Stimulated activated naive B cell treated with anti-CD40 and anti-IgM and Interleukin-4, amounts not matched to agents 10 μg/mL and 1 μg/mL and 100 μg/mL, for 72 hours (primary cell): ENCODE results near the gene ABI3BP.

Experiments used
- ATAC-seq, 2 donors: fragments of 150-1000 bp; cut with Tn5 transposase; replicated peaks; 2 replicates each; pipeline ENCODE4 v1.10.0; 2021; ENCODE audit warnings: moderate library complexity in 1 of 2
- DNase-seq: peaks from one replicate; pipeline ENCODE4 v3.0.0; 2021
- H3K27ac Mint-ChIP-seq: one replicate; pipeline ENCODE4 v1.8.0; 2022; ENCODE audit warnings: mild to moderate bottlenecking, mixed read lengths
- H3K27me3 Mint-ChIP-seq, 2 donors: one replicate each; pipeline ENCODE4 v1.8.0; 2022; ENCODE audit warnings: mixed read lengths in 2 of 2
- H3K36me3 Mint-ChIP-seq, 2 donors: one replicate each; pipeline ENCODE4 v1.8.0; 2022; ENCODE audit warnings: mixed read lengths in 2 of 2, mild to moderate bottlenecking in 1 of 2
- H3K4me1 Mint-ChIP-seq, 2 donors: one replicate each; pipeline ENCODE4 v1.8.0; 2022; ENCODE audit warnings: mixed read lengths in 2 of 2, mild to moderate bottlenecking in 1 of 2
- H3K4me3 Mint-ChIP-seq, 2 donors: one replicate each; pipeline ENCODE4 v1.8.0; 2022; ENCODE audit warnings: mild to moderate bottlenecking in 2 of 2, mixed read lengths in 2 of 2, moderate library complexity in 1 of 2
- H3K9me3 Mint-ChIP-seq, 2 donors: one replicate each; pipeline ENCODE4 v1.8.0; 2022; ENCODE audit warnings: mixed read lengths in 2 of 2, mild to moderate bottlenecking in 1 of 2

ABI3BP gene

GRCh38 chr3:100783619-100784018 is 209.6 kb downstream of the ABI3BP start:
- no peak for ATAC-seq
- DNase-seq, result no peak
- no peak overlapping the region for H3K27ac Mint-ChIP-seq

DNA sequence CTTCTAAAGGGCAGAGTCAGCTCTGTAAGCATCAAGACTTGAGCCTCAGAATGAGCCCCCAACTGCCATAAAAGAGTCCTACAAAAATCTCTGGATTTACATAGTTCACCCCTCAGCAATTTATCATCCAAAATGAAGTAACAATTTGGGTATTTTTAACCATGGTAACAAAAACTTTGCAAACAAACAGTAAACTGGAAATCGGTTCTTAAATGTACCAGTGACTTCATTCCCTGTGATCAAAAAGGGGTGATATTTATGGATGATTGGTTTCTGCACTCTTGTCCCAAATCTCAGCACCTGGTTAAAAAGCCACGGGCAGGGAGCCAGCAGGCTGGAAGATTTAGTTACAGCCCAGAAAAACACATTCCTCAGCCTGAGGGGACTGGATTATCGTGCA is 210.3 kb downstream of the ABI3BP start:
- Mint-ChIP-seq H3K4me1 (no peaks in the 10 kb centered on the region), H3K9me3 (peaks cover 3 to 4% of the 10 kb centered on the region in 2 donors), H3K36me3 (no peaks in the 10 kb centered on the region), H3K27me3 (no peaks in the 10 kb centered on the region), H3K4me3 (no peak overlapping the region), H3K27ac (no peak overlapping the region)
- DNase-seq (no peak), ATAC-seq (no peak)

More at GRCh38 chr3:100783619-100784018, 209.6 kb downstream of the ABI3BP start:
- Mint-ChIP-seq H3K4me3 (no peak overlapping the region), H3K36me3 (no peaks in the 10 kb centered on the region), H3K4me1 (no peaks in the 10 kb centered on the region), H3K9me3 (peaks cover 3 to 4% of the 10 kb centered on the region in 2 donors), H3K27me3 (no peaks in the 10 kb centered on the region)

DNA sequence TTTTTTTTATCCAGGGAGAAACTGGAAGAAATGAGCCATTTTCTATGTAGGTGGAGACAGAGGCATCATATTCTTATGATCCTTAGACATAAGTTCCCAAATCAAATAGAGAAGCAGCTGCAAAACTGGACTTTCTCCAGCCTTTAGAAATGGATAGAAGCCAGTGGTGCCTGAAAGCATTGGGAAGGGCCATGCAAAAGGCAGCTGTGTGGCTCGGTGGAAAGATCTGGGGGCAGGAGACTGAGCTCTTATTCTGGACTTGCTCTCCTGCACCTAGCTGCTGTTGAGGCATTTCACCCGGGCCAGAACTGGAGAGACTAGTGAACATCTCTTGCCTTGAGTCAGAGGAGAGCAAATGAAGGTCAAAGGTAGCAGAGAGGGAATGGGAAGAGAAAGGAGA is 210.9 kb downstream of the ABI3BP start:
- no peak overlapping the region for H3K27ac Mint-ChIP-seq
- no peaks in the 10 kb centered on the region for H3K4me1 Mint-ChIP-seq
- H3K9me3 Mint-ChIP-seq, result peaks cover 3 to 4% of the 10 kb centered on the region in 2 donors
- H3K27me3 Mint-ChIP-seq, result no peaks in the 10 kb centered on the region
- ATAC-seq (no peak), DNase-seq (no peak)
- no peaks in the 10 kb centered on the region for H3K36me3 Mint-ChIP-seq
- H3K4me3 Mint-ChIP-seq, result no peak overlapping the region

DNA sequence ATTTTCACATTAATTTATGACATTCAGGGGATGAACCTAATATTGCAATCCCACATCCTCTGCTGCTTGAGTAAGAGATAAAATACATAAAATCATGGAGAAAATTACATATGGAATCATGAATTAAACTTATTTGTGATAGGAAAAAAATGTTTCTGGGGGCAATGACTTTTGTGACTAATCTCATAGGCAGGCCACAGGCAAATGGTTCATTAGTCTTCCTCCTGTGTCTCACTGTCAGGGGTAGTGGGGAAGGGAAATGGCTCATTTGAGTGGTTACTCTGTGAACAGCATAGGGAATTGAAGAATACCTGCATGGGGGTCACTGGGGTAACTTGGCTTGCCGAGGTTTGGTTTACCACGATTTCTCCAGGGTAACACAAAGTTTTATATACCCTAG is 211.9 kb downstream of the ABI3BP start:
- H3K27me3 Mint-ChIP-seq, result no peaks in the 10 kb centered on the region
- H3K4me3 Mint-ChIP-seq, result no peak overlapping the region
- no peak for DNase-seq
- no peak overlapping the region for H3K27ac Mint-ChIP-seq
- no peaks in the 10 kb centered on the region for H3K4me1 Mint-ChIP-seq
- no peak for ATAC-seq
- no peaks in the 10 kb centered on the region for H3K36me3 Mint-ChIP-seq
- peaks cover 3 to 4% of the 10 kb centered on the region in 2 donors for H3K9me3 Mint-ChIP-seq

DNA sequence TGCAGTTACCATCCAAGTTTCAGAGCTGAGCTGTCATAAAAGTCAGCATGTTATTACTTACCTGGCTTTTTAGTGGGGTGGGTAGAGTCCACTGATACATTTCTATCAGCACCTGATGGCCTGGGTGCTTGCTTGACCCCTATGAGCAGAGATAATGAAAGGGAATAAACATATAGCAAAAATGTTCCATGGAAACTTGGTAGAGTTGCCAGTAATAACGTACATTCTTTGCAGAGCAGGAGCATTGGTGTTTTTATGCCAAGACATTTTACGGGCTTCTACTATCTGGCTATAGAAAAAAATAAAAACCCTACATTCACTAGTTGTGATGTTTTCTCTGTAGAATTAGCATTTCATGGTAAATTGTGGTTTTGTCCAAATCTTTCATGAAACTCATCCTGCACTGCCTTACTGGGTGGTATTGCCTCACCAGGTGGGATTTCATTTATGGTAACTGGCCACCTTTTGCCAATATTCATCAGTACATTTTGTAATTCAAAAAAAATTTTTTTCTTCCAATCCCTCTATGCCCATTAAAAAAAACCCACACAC is 213.1 kb downstream of the ABI3BP start:
- H3K27ac Mint-ChIP-seq, result no peak overlapping the region
- H3K4me3 Mint-ChIP-seq, result no peak overlapping the region
- H3K4me1 Mint-ChIP-seq, result no peaks in the 10 kb centered on the region
- H3K9me3 Mint-ChIP-seq, result peaks cover 2 to 3% of the 10 kb centered on the region in 2 donors
- DNase-seq (no peak), ATAC-seq (no peak)
- no peaks in the 10 kb centered on the region for H3K36me3 Mint-ChIP-seq
- no peaks in the 10 kb centered on the region for H3K27me3 Mint-ChIP-seq

GRCh38 chr3:100779480-100779879 is 213.7 kb downstream of the ABI3BP start:
- Mint-ChIP-seq H3K9me3 (peaks cover 0 to under 1% of the 10 kb centered on the region in 2 donors), H3K4me3 (no peak overlapping the region), H3K27me3 (no peaks in the 10 kb centered on the region), H3K4me1 (no peaks in the 10 kb centered on the region), H3K27ac (no peak overlapping the region), H3K36me3 (no peaks in the 10 kb centered on the region)
- no peak for DNase-seq
- no peak for ATAC-seq

GRCh38 chr3:100777271-100777670 is 215.9 kb downstream of the ABI3BP start:
- ATAC-seq (no peak), DNase-seq (no peak)
- Mint-ChIP-seq H3K4me3 (no peak overlapping the region), H3K27ac (no peak overlapping the region), H3K9me3 (peaks cover 2 to 4% of the 10 kb centered on the region in 2 donors), H3K4me1 (no peaks in the 10 kb centered on the region), H3K27me3 (no peaks in the 10 kb centered on the region), H3K36me3 (no peaks in the 10 kb centered on the region)

GRCh38 chr3:100776746-100777145 is 216.5 kb downstream of the ABI3BP start:
- no peaks in the 10 kb centered on the region for H3K4me1 Mint-ChIP-seq
- no peak overlapping the region for H3K4me3 Mint-ChIP-seq
- H3K27me3 Mint-ChIP-seq, result no peaks in the 10 kb centered on the region
- H3K9me3 Mint-ChIP-seq, result peaks cover 2 to 4% of the 10 kb centered on the region in 2 donors
- no peaks in the 10 kb centered on the region for H3K36me3 Mint-ChIP-seq
- ATAC-seq (no peak), DNase-seq (no peak)
- no peak overlapping the region for H3K27ac Mint-ChIP-seq

GRCh38 chr3:100776097-100776729 is 217.0 kb downstream of the ABI3BP start:
- Mint-ChIP-seq H3K4me1 (no peaks in the 10 kb centered on the region), H3K27ac (no peak overlapping the region), H3K9me3 (peaks cover 2 to 4% of the 10 kb centered on the region in 2 donors), H3K4me3 (no peak overlapping the region), H3K27me3 (no peaks in the 10 kb centered on the region), H3K36me3 (no peaks in the 10 kb centered on the region)
- ATAC-seq (no peak), DNase-seq (no peak)

DNA sequence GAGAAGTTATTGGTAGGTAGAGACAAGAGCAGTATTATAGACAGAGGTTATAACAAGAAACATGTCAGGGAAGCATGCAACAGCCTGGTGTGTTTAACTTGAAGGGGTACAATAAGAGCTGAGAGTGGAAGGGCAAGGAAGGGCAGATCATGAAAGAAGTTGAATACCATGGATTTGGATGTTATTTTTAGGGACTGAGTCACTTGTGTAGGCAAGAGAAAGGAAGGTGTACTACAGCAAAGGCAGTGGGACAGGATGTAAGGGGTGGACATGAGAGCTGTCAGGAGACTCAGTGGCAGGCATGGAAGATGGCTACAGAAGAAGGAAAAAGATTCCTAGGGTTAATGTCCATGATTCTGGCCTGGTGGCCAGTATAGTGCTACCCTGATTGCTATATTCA is 217.6 kb downstream of the ABI3BP start:
- no peaks in the 10 kb centered on the region for H3K36me3 Mint-ChIP-seq
- no peak for DNase-seq
- H3K4me3 Mint-ChIP-seq, result no peak overlapping the region
- no peaks in the 10 kb centered on the region for H3K27me3 Mint-ChIP-seq
- peaks cover 2 to 4% of the 10 kb centered on the region in 2 donors for H3K9me3 Mint-ChIP-seq
- H3K4me1 Mint-ChIP-seq, result no peaks in the 10 kb centered on the region
- no peak overlapping the region for H3K27ac Mint-ChIP-seq
- ATAC-seq, result no peak

DNA sequence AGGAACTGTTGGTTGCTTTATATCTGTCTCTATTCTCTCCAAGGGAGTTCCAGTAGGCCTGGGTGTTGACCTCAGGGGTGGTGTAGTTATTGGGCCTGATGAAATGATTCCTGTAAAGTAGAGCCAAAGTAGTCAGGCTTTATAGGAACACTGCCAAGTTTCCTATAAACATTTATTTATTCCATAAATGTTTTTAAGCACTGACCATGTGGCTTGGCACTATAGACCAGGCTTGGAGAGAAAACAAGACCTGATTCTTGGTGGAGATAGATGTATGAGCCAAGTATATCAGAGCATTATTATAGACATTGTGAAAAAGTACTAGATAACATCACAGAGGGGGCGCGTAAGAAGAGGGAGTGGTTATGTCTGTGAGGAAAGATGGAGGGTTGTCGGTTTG is 218.0 kb downstream of the ABI3BP start:
- no peaks in the 10 kb centered on the region for H3K36me3 Mint-ChIP-seq
- no peak overlapping the region for H3K27ac Mint-ChIP-seq
- ATAC-seq (no peak), DNase-seq (no peak)
- no peaks in the 10 kb centered on the region for H3K27me3 Mint-ChIP-seq
- H3K9me3 Mint-ChIP-seq, result peaks cover 2 to 4% of the 10 kb centered on the region in 2 donors
- H3K4me3 Mint-ChIP-seq, result no peak overlapping the region
- no peaks in the 10 kb centered on the region for H3K4me1 Mint-ChIP-seq

- Mint-ChIP-seq H3K9me3 (peaks cover 2 to 4% of the 10 kb centered on the region in 2 donors), H3K4me3 (no peak overlapping the region), H3K4me1 (no peaks in the 10 kb centered on the region), H3K27me3 (no peaks in the 10 kb centered on the region), H3K36me3 (no peaks in the 10 kb centered on the region), H3K27ac (no peak overlapping the region)
- ATAC-seq, result no peak
- DNase-seq, result no peak
These were observed 223.5 kb downstream of the ABI3BP start for GRCh38 chr3:100769693-100770092.

DNA sequence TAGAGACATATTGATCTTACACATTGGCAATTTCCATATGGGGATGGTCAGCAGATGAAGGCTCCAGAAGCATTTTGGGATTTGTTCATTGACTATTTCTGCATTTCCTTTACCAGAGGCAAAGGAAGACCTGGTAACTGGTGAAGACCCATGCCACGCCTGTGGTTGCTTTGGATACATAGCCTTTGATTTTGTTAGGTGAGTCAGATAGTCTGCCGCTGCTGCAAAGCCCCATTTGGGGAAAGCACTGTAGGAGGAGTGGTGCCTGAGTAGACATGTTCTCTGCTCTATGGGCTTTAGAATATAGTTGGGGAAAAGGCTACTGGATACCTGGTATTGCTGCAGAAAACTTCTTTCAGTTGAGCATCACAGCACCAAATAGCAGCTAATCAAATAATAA is 227.2 kb downstream of the ABI3BP start:
- ATAC-seq, result no peak
- Mint-ChIP-seq H3K36me3 (no peaks in the 10 kb centered on the region), H3K4me3 (no peak overlapping the region), H3K27ac (no peak overlapping the region), H3K4me1 (no peaks in the 10 kb centered on the region), H3K9me3 (no peaks in the 10 kb centered on the region), H3K27me3 (no peaks in the 10 kb centered on the region)
- no peak for DNase-seq

GRCh38 chr3:100765437-100765975 is 227.7 kb downstream of the ABI3BP start:
- H3K4me3 Mint-ChIP-seq, result no peak overlapping the region
- no peaks in the 10 kb centered on the region for H3K4me1 Mint-ChIP-seq
- ATAC-seq (no peak), DNase-seq (no peak)
- H3K36me3 Mint-ChIP-seq, result no peaks in the 10 kb centered on the region
- H3K27ac Mint-ChIP-seq, result no peak overlapping the region
- no peaks in the 10 kb centered on the region for H3K27me3 Mint-ChIP-seq
- H3K9me3 Mint-ChIP-seq, result no peaks in the 10 kb centered on the region

DNA sequence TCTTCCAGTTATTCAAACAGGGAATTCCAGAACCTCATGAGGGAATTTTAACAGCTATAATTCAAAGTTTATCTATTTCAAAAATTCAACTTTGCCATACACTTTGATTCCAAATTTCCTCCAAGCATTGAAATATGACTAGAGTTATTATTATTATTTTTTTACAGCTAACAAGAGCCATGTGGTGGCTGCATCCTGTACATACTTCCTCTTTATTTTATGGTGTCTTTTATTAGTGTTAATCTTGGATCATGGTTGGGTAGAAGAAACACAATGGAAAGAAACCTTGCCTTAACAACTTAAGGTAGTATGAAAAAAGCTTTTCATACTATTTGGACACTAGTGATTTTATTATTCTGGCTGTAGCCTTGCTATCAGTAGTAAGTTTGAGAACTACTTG is 231.3 kb downstream of the ABI3BP start:
- Mint-ChIP-seq H3K27ac (no peak overlapping the region), H3K4me3 (no peak overlapping the region), H3K36me3 (peaks cover 0 to 3% of the 10 kb centered on the region in 2 donors), H3K4me1 (no peaks in the 10 kb centered on the region), H3K27me3 (no peaks in the 10 kb centered on the region), H3K9me3 (no peaks in the 10 kb centered on the region)
- DNase-seq (no peak), ATAC-seq (no peak)
